ENCODE results near the gene TADA3. TPM values are rescaled to one million over a fixed set of nuclear protein-coding genes. Genes with fewer than 3 reads are reported as not detected.
"Not testable (repeated sequence)": the region's sequence is repeated elsewhere in the genome, so short reads cannot be mapped to it uniquely, and the experiment has no call there.

The TADA3 gene
- total RNA-seq, 2 donors from 2014 or later, result 44.2 to 48.8 TPM

DNA sequence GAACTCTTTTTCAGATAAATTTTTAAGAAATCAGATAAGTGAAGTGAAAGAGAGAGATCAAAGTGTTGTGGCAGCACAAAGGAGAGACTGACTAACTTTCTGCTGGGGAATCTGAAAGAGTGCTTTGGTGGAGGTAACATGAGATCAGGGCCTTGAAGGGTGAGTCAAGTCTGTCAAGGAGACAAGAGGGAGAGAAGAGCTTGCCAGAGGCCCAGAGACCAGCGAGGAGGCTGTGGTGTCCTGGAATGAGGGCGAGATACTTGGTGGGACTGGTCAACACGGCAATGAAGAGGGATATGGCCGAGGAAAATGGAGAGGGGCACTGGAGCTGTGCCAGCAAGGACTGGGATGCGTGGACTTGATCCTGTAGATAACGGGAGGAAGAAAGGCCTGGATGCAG is 4.6 kb downstream of the TADA3 start:
- intact Hi-C loops (cut with DNase I), result no loop called here
- no peak for DNase-seq (ENCODE audit: low spot score)

DNA sequence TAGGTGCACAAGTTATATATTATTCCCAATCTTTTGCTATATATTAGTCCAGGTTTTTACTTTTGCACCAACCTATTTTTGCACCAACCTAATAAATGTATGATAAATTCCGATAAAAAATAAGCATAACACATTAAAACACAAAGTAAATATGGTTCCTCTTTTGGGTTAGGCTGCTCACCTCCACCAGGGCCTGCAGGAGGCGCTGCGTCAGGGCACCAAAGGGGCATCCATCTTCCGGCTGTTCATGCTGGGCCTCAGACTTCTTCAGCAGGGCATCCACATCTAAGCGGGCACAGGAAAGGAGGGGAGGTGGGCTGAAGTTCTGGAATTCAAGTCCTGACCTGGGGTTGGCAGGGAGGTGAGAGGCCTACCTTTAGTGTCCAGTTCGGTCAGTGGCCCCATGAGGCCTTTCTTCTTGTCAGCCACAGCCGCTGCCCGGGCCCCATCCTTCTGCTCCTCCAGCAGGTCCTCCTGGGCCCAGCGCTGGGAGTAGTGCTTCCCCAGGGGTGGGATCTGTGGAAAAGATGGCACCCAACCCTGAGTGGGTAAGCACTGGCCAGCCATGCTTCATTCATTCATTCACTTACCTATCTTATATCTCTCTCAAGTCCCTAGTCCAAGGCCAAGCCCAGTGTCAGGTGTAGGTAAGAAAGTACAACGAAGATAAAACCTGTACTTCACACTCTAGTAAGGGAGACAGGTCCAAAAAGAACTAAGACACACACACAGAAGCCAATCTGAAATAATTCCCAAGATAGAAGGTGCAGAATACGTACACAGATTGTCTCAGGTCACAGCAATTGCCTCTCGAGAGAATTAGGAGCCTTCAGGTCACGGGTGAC is 5.2 kb downstream of the TADA3 start:
- intact Hi-C loops (cut with DNase I), result no loop called here
- no peak for DNase-seq (ENCODE audit: low spot score)

DNA sequence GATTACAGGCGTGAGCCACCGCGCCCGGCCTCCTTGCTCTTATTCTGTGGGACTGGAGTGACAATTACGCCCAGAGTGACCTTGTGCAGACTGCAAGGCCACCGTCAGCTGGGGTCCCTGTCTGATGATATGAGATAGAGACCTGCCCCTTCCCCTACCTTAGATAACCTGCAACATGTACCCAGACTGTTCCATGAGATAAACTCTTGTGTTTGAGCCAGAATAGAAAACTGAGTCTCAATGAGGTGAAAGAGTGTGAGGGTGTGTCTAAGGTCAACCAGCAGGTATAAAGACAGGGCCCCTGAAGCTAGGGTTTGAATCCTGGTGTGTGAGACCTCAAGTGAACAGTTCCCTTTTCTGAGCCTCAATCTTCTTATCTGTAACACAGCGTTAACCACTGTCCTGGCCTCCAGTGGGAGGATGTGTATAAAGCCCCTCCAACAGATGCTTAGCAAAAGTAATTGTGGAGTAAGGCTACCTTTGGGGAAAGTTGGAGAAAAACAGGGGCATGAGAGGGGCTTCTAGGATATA is 6.0 kb downstream of the TADA3 start:
- intact Hi-C loops (cut with DNase I), result no loop called here
- DNase-seq (ENCODE audit: low spot score), result no peak

DNA sequence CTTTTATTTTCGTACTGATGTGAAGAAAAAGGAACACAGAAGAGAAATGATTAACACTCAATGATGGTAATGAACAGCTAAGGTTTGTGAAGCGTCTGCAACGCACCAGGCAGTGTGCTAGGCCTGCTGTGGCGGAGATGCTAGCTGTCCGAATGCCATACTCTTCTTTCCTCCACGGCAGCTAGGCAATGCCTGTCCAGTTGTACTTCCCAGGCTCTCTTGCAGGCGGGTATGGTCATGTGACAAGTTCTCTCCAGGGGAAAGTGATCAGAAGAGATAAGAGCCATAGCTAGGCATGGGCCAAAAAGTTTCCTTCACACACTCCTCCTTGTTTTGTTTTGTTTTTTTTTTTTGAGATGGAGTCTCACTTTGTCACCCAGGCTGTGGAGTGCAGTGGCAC is 6.7 kb downstream of the TADA3 start:
- intact Hi-C loops (cut with DNase I), result no loop called here
- DNase-seq (ENCODE audit: low spot score), result no peak

DNA sequence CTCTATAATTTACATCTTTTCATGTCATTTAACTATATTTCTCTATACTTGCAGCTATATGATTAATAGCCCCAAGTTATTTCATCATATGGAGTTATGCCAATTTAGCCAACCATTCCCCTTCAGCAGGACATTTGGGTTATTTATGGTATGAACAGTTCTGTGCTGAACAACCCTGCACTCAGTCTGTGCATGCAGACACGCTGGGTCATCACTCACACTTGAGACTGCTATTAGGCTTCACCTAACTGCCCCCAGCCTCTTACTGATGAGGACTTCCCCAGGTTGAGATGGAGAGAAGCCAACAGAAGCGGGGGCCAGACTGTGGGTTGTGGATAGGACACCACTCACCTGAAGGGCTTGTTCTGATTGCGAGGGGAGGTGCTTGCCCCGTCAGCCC is 7.3 kb downstream of the TADA3 start:
- DNase-seq (ENCODE audit: low spot score), result no peak
- intact Hi-C loops (cut with DNase I), result no loop called here

DNA sequence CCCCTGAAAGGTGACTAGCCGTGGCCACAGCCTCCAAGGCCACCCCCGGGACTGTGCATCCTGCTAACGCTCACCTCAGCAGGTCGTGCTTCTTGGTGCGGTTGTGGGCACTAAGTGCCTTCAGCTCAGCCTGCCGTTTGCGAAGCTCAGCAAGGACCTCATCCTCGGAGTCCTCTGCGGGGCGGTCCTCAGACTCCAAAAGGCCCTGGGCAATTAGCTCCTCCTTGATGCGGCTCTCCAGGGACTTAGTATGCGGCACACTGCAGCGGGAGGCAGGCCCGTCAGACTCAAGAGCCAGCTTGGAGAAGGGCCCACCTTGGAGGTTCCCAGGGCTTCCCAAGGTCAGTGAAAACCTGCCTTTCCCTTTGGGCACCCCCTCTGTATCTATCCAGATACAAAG is 8.3 kb downstream of the TADA3 start:
- intact Hi-C loops (cut with DNase I), result no loop called here
- no peak for DNase-seq (ENCODE audit: low spot score)

DNA sequence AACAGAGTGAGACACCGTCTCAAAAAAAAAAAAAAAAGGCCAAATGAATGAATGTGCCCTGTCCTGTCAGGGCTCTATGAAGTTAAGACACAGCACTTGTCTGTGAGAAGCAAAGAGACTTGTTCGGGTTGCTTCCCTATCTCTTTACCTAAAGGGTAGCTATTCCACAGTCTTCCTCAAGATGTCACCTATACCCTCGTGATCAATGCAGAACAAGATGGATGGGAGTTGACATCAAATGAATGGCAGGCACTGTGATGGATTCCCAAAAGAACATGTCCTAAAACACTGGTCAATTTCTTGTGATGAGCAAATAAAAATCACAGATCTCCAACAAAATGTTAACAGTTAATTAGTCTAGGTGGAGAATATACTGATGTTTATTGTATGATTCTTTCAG is 9.5 kb downstream of the TADA3 start:
- intact Hi-C loops (cut with DNase I), result no loop called here
- no peak for DNase-seq (ENCODE audit: low spot score)

DNA sequence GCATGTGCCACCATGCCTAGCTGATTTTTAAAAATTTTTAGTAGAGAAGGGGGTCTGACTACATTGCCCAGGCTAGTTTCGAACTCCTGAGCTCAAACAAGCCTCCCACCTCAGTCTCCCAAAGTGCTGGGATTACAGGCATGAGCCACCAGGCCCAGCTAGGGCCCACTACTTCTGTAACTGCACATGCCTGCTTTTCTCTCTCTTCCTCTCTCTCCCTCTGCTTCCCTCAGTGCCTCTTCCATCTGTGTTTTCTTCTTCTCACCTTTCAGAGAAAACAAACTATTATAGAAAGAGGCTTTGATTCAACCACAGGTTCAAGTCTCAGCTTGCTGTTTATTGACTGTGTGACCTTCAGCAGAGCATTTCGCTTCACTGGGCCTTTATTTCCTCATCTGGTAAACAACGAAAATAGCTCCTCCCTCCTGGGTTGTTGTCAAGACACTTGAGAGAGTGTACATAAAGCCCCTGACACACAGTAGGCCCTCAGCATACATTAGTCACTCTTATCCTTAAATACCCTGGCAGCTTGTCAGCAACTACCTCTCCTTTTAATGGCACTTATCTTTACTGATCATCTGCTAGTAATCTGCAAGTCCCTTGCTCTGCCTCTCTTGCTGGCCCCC is 10.2 kb downstream of the TADA3 start:
- intact Hi-C loops (cut with DNase I), result no loop called here
- no peak for DNase-seq (ENCODE audit: low spot score)

DNA sequence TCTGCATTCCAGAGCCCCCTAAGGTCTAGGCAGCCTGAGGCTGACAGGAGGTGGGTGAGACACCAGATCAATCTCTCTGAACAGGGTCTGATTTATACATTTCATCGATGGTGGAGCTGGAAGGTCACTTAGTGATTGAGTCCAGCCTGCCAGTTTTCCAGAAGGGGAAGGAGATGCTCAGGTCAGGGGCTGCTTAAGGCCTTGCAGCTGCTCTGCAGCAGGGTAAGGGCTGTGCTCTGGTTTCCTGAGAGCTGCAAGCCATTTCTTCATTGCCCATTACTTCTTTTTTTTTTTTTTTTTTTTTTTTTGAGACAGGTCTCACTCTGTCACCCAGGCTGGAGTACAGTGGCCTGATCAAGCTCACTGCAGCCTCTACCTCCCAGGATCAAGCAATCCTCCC is 10.7 kb downstream of the TADA3 start:
- no peak for DNase-seq (ENCODE audit: low spot score)
- intact Hi-C loops (cut with DNase I), result no loop called here

DNA sequence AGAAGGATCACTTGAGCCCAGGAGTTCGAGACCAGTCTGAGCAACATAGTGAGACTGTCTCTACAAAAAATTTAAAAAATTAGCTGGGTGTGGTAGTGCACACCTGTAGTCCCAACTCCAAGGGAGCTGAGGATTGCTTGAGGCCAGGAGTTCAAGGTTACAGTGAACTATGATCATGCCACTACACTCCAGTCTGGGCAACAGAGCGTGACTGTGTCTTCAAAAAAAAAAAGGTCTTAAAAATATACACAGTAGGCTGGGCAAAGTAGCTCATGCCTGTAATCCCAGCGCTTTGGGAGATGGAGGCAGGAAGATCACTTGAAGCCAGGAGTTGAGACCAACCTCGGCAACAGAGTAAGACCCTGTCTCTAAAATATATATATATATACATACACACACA is 11.4 kb downstream of the TADA3 start:
- no peak for DNase-seq (ENCODE audit: low spot score)
- intact Hi-C loops (cut with DNase I), result no loop called here

DNA sequence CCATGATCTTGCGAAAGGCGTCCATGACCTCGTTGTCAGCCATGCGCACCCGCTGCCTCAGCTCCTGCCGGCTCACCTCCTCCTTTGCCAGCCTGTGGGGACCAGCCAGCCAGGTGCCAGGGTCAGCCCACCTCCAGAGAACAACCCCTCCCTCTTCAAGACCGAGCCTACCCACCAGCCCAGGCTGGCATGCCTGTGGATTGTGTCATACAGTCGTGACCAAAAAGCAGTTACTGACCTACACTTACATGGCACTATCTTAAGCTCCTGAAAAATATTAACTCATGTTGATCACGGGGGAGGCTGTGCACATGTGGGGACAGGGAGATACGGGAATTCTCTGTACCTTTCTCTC is 11.8 kb downstream of the TADA3 start:
- intact Hi-C loops (cut with DNase I), result no loop called here
- DNase-seq (ENCODE audit: low spot score), result no peak

DNA sequence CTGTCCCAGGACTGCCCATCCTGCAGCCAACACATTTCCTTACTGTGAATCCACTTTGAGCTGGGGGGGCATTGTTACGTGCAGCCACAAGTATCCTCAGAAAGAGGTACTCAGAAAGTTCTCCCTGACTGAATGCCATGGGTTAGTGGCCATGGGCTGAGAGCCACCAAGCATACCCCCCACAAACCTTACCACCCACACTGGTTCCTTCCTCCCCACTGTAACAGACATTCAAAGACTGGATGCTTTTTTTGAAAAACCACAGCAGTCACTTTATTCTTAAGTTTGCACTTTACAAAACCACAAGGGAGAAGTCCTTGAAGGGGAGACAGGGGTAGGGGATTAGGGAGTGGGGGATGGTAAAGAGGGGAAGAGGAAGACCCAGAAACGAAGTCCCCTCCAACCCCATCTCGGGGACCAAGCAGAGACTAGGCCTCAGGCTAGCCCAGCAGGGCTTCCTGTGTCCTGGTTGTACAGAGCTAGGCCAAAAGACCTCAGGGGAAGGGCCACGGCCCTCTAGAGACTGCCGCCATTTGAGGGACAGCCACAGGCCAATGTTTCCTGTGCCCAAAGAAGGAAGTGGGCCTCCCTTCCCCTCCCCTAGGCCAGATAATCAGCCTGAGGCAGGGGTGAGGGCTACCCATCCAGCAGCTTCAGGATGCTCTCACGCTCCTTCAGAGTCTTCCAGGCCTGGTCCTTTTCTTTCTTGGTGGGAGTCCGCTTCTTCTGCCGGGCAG is 12.4 kb downstream of the TADA3 start:
- intact Hi-C loops (cut with DNase I), result no loop called here
- no peak for DNase-seq (ENCODE audit: low spot score)

DNA sequence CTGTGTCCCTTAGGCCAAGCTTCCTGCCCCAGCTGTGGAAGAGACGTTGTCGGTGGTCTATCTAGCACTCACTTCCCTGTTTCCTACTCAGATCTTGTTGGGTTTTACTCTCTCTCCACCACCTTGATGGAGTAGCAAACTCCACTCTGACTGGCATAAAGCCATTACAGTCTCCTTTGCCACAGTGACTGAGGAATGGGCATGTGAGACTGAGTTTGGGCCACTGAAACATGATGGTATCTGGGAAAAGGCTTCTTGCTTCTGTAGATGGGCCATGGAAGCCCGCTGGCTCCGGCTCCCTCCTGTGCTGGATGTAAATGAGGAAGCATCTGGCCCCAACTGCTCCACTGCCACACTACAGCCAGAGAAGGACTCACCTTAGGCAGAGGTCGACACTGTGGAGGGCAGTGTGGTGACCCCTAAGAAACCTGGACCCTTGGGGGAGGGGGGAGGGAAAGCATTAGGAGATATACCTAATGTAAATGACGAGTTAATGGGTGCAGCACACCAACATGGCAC is 13.1 kb downstream of the TADA3 start:
- intact Hi-C loops (cut with DNase I), result no loop called here
- no peak for DNase-seq (ENCODE audit: low spot score)

DNA sequence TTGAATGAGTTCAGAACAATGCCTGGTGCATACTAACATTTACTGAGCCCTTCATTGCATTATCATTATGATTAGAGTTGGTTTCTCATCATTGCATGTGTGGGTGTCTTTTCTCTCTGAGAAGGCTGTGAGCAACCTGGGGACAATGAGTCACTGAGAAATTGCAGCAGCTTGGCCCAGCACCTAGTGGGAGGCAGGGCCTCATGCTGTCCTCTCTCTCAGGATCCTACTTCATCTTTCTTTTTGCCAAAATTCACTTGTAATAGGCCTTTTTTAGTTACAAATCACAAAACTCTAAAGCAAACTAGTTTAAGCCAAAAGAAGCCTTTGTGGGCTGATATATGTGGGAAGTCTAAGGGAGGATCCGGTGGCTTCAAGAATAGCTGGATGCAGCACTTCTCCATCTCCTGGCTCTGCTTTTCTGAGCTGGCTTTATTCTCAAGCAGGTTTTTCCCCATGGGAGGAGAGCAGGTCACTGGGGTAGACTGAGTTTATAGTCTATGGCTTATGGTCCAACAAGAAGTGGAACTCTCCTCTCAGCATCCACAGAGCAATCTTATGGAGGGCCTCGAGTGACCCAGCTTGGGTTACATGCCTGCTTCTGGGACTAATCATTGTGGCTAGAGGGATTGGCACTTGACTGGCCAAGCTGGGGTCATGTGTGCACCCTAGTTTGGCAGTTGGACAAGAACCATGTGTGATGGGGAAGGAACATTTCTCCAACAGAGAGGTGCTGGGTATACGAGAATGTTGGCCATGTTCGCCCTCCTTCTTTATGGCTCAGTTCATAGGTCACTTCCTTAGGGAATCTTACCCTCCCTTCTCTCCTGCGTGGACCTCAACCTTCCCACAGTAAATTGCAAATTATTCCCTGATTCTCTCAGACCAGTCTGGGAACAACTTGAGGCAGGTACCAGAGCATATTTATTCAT is 13.9 kb downstream of the TADA3 start:
- no peak for DNase-seq (ENCODE audit: low spot score)

DNA sequence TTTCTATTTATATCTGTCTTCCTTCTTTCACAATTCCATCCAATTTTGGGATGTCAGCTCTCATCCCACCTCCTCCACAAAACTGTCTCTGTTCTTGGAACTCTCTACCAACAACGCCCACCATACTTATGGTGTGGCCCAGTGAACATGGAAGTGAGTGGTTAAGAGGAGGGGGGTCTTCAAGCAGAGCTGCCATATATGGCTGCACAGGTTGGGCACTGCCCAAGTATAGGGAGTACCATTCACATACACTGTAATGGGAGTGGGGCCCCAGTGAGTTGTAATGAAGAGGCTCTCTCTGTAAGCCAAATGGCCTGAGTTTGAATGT is 14.6 kb downstream of the TADA3 start:
- no peak for DNase-seq (ENCODE audit: low spot score)
- intact Hi-C loops (cut with DNase I), result no loop called here

More for the DNA sequence above, 13.9 kb downstream of the TADA3 start:
- intact Hi-C loops (cut with DNase I), result no loop called here

DNA sequence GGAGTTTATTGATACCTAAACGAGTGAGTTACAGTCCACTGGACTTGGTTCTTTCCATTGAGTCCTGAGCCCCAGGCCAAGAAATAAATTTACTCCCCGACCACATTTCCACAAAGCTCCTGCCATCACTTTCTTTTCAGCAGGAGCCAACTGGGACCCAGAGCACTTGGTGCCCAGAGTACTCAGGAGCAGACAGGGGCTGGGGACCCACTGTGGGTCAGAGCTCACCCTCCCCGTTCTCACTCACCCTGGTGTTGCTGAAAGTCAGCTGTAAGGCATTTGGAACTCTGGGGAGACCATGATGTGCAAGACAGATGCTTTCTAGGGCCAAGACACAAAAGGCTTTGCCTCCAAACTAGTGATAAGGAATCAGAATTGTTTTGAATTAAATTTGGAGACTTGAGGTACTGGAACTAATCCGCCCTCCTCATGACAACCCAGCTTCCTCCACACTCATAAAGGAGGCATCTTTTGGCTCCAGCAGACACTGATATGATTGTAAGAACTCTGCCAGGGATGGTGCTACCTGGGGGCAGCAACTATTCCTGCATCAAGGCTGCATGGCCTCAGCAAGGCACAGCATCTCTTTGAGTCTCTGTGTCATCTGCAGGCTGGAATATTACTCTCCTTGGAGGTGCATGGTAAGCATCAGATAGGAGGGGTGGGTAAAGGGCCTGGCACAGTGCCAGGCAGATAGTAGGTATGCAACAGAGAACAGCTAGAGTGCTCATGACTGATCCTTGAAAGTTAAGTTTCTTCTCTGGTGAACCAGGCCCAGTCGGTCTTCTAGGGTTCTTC is 15.2 kb downstream of the TADA3 start:
- DNase-seq (ENCODE audit: low spot score), result no peak
- intact Hi-C loops (cut with DNase I), result no loop called here

DNA sequence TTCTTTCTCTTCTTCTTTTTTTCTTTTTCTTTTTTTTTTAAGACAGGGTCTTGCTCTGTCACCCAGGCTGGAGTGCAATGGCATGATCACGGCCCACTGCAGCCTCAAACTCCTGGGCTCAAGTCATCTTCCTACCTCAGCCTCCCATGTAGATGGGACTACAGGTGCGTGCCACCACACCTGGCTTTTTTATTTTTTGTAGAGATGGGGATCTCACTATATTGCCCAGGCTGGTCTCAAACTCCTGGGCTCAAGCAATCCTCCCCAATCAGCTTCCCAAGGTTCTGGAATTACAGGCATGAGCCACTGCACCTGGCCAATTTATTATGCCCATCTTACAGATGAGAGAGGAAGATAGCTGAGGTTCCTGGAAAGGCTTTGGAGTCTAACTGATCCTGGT is 21.3 kb downstream of the TADA3 start:
- intact Hi-C loops (cut with DNase I); DNase-seq (ENCODE audit: low spot score): not testable (repeated sequence)

DNA sequence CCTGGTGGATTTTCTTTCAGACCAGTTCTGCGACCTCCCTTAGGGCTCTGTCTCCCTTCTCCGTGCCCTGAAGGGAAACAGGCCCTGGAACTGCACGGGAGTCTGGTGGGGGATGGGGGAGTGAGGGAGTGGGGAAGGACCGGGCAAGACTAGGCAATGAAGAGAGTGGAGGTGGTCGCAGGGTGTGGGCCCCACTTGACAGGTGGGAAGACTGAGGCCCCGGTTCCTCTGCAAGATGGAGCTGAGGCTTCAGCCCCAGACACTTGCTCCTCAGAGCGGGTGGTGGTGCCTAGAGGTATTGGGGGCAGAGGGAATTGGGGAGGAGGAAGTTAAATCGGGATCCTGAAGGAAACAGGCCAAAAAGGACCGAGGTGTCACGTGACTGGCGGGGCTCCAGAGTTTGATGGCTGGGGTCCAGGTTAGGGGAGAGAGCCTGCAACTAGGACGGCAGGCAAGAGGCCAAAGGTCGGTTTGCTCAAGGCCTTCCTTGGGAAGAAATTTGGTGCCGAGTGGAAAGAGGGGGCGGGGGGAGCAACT is 21.9 kb downstream of the TADA3 start:
- intact Hi-C loops (cut with DNase I), result no loop called here
- DNase-seq (ENCODE audit: low spot score), result peak; percentile 95

Measured in posterior vena cava (tissue), 2 donors.